Trophoblast cell (in vitro differentiated cells and primary cell): ENCODE results near the gene PIAS4.

Source experiments
- DNase-seq, 2 donors: peaks; one replicate each; pipeline ENCODE4 v3.0.0-alpha.2; 2016
- H2AFZ ChIP-seq: 2 replicates; pipeline ENCODE4 v1.6.1; 2013; ENCODE audit warnings: low read length, moderate library complexity, mild to moderate bottlenecking; ENCODE audit not compliant: insufficient read depth, poor library complexity
- H2AK5ac ChIP-seq: 2 replicates; pipeline ENCODE4 v1.6.1; 2013; ENCODE audit warnings: mild to moderate bottlenecking, low read length
- H2BK120ac ChIP-seq: 2 replicates; pipeline ENCODE4 v1.6.1; 2013; ENCODE audit warnings: low read length, mild to moderate bottlenecking, moderate library complexity; ENCODE audit not compliant: insufficient read depth, poor library complexity
- H2BK12ac ChIP-seq: 2 replicates; pipeline ENCODE4 v1.6.1; 2013; ENCODE audit warnings: mild to moderate bottlenecking, low read length, moderate library complexity
- H2BK5ac ChIP-seq: 2 replicates; pipeline ENCODE4 v1.6.1; 2013; ENCODE audit warnings: low read length, low read depth, moderate library complexity, mild to moderate bottlenecking; ENCODE audit not compliant: poor library complexity
- H3K14ac ChIP-seq: 2 replicates; pipeline ENCODE4 v1.6.1; 2013; ENCODE audit warnings: mild to moderate bottlenecking, low read length
- H3K18ac ChIP-seq: 2 replicates; pipeline ENCODE4 v1.6.1; 2013; ENCODE audit warnings: mild to moderate bottlenecking, low read length
- H3K23ac ChIP-seq: 2 replicates; pipeline ENCODE4 v1.6.1; 2013; ENCODE audit warnings: low read length
- H3K27ac ChIP-seq: 2 replicates; pipeline ENCODE4 v1.5.1; 2013; ENCODE audit warnings: low read depth, mild to moderate bottlenecking, inconsistent platforms, low read length, moderate library complexity
- H3K27me3 ChIP-seq: 2 replicates; pipeline ENCODE4 v1.6.1; 2013; ENCODE audit warnings: inconsistent platforms, mild to moderate bottlenecking, low read length, moderate library complexity; ENCODE audit not compliant: insufficient read depth
- H3K36me3 ChIP-seq, 2 experiments: 1 replicate in 1 of 2; 2 replicates in 1 of 2; pipeline ENCODE4 v1.6.1; 2013; ENCODE audit warnings: low read length in 2 of 2, mild to moderate bottlenecking in 2 of 2, moderate library complexity in 1 of 2; ENCODE audit not compliant: insufficient read depth in 2 of 2, control insufficient read depth in 1 of 2
- H3K4ac ChIP-seq: 2 replicates; pipeline ENCODE4 v1.6.1; 2013; ENCODE audit warnings: low read depth, mild to moderate bottlenecking, low read length, moderate library complexity
- H3K4me1 ChIP-seq, 2 experiments: 1 replicate in 1 of 2; 2 replicates in 1 of 2; pipeline ENCODE4 v1.6.1; 2013; ENCODE audit warnings: low read length in 2 of 2, mild to moderate bottlenecking in 2 of 2, moderate library complexity in 1 of 2; ENCODE audit not compliant: insufficient read depth in 2 of 2, control insufficient read depth in 1 of 2
- H3K4me2 ChIP-seq: 2 replicates; pipeline ENCODE4 v1.6.1; 2013; ENCODE audit warnings: inconsistent platforms, mild to moderate bottlenecking, low read length, moderate library complexity
- H3K4me3 ChIP-seq: 2 replicates; pipeline ENCODE4 v1.5.1; 2013; ENCODE audit warnings: mild to moderate bottlenecking, low read depth, low read length, inconsistent platforms
- H3K79me1 ChIP-seq: one replicate; pipeline ENCODE4 v1.6.1; 2013; ENCODE audit warnings: low read length
- H3K79me2 ChIP-seq: 2 replicates; pipeline ENCODE4 v1.6.1; 2013; ENCODE audit warnings: low read length, mild to moderate bottlenecking; ENCODE audit not compliant: control insufficient read depth, insufficient read depth, poor library complexity
- H3K9ac ChIP-seq: 2 replicates; pipeline ENCODE4 v1.6.1; 2013; ENCODE audit warnings: mild to moderate bottlenecking, low read length
- H3K9me3 ChIP-seq: 2 replicates; pipeline ENCODE4 v1.6.1; 2013; ENCODE audit warnings: low read depth, mild to moderate bottlenecking, control low read depth, inconsistent platforms, low read length; ENCODE audit not compliant: insufficient read depth
- H4K12ac ChIP-seq: 2 replicates; pipeline ENCODE4 v1.6.1; 2013; ENCODE audit warnings: low read depth, mild to moderate bottlenecking, low read length, moderate library complexity
- H4K8ac ChIP-seq: 2 replicates; pipeline ENCODE4 v1.6.1; 2013; ENCODE audit warnings: low read depth, mild to moderate bottlenecking, low read length, moderate library complexity
- H4K91ac ChIP-seq: one replicate; pipeline ENCODE4 v1.6.1; 2013; ENCODE audit warnings: low read depth, mild to moderate bottlenecking, low read length, moderate library complexity
- WGBS: extraction: QIAGEN DNeasy Blood & Tissue Kit; methylation state at CpG from one replicate; pipeline ENCODE4 v1.1.7; 2013; ENCODE audit warnings: missing lambda C conversion rate; ENCODE audit not compliant: insufficient read length, insufficient coverage; ENCODE audit errors: extremely low coverage; 5-methylcytosine and 5-hydroxymethylcytosine counted together

The PIAS4 gene

GRCh38 chr19:4025317-4025716, 17.8 kb downstream of the PIAS4 start:
- Histone ChIP-seq H3K36me3 (peaks cover 48 to 50% of the 10 kb centered on the region in 2 experiments), H2BK120ac (no peak overlapping the region), H3K79me2 (no peaks in the 10 kb centered on the region), H3K14ac (no peak overlapping the region), H2BK5ac (no peak overlapping the region), H3K18ac (no peak overlapping the region), H4K91ac (no peak overlapping the region), H3K9ac (no peak overlapping the region), H2AFZ (no peak overlapping the region), H3K27ac (no peak overlapping the region), H3K4me2 (no peak overlapping the region), H4K8ac (no peak overlapping the region), H3K27me3 (no peaks in the 10 kb centered on the region), H3K4ac (no peak overlapping the region), H3K9me3 (peaks cover 5% of the 10 kb centered on the region), H2BK12ac (no peak overlapping the region), H3K4me1 (peaks cover 2 to 10% of the 10 kb centered on the region in 2 experiments), H3K4me3 (no peak overlapping the region), H3K23ac (no peak overlapping the region), H2AK5ac (no peak overlapping the region), H4K12ac (no peak overlapping the region), H3K79me1 (no peaks in the 10 kb centered on the region)
- WGBS = no CpG with 5 or more reads among the region's 11 CpGs
- no peak for DNase-seq

GRCh38 chr19:4027146-4027545, 19.6 kb downstream of the PIAS4 start:
- no peak overlapping the region for H3K4ac ChIP-seq
- H2AFZ ChIP-seq = no peak overlapping the region
- no peak overlapping the region for H4K91ac ChIP-seq
- H3K4me3 ChIP-seq = no peak overlapping the region
- H2AK5ac ChIP-seq = no peak overlapping the region
- H2BK120ac ChIP-seq = no peak overlapping the region
- no peaks in the 10 kb centered on the region for H3K79me1 ChIP-seq
- H4K12ac ChIP-seq = no peak overlapping the region
- no peak overlapping the region for H4K8ac ChIP-seq
- H3K4me1 ChIP-seq = peaks cover 2 to 10% of the 10 kb centered on the region in 2 experiments
- H3K79me2 ChIP-seq = no peaks in the 10 kb centered on the region
- DNase-seq = no peak
- no peaks in the 10 kb centered on the region for H3K27me3 ChIP-seq
- no peak overlapping the region for H2BK5ac ChIP-seq
- H3K36me3 ChIP-seq = peaks cover 65% of the 10 kb centered on the region in 2 experiments
- no peak overlapping the region for H3K4me2 ChIP-seq
- H2BK12ac ChIP-seq = no peak overlapping the region
- no peak overlapping the region for H3K23ac ChIP-seq
- H3K18ac ChIP-seq = no peak overlapping the region
- H3K9ac ChIP-seq = no peak overlapping the region
- no peak overlapping the region for H3K14ac ChIP-seq
- H3K9me3 ChIP-seq = peaks cover 7% of the 10 kb centered on the region
- H3K27ac ChIP-seq = no peak overlapping the region
- WGBS = no CpG with 5 or more reads among the region's 16 CpGs

- H3K36me3 ChIP-seq = peaks cover 77 to 79% of the 10 kb centered on the region in 2 experiments
- H2BK120ac ChIP-seq = no peak overlapping the region
- no peak overlapping the region for H4K91ac ChIP-seq
- no peak overlapping the region for H4K12ac ChIP-seq
- H2BK12ac ChIP-seq = no peak overlapping the region
- no peak for DNase-seq
- no peaks in the 10 kb centered on the region for H3K27me3 ChIP-seq
- no peaks in the 10 kb centered on the region for H3K79me2 ChIP-seq
- no peak overlapping the region for H2AK5ac ChIP-seq
- no peak overlapping the region for H3K9ac ChIP-seq
- peaks cover 7% of the 10 kb centered on the region for H3K9me3 ChIP-seq
- H2AFZ ChIP-seq = no peak overlapping the region
- no CpG with 5 or more reads among the region's 48 CpGs for WGBS
- no peak overlapping the region for H3K4me2 ChIP-seq
- no peak overlapping the region for H4K8ac ChIP-seq
- no peak overlapping the region for H3K4me3 ChIP-seq
- no peak overlapping the region for H3K18ac ChIP-seq
- no peak overlapping the region for H3K27ac ChIP-seq
- H3K23ac ChIP-seq = no peak overlapping the region
- H3K14ac ChIP-seq = no peak overlapping the region
- H3K79me1 ChIP-seq = no peaks in the 10 kb centered on the region
- H2BK5ac ChIP-seq = no peak overlapping the region
- no peak overlapping the region for H3K4ac ChIP-seq
- peaks cover 0 to 5% of the 10 kb centered on the region in 2 experiments for H3K4me1 ChIP-seq
Measured at GRCh38 chr19:4028334-4029246, 21.1 kb downstream of the PIAS4 start.

GRCh38 chr19:4029247-4029614, 21.7 kb downstream of the PIAS4 start:
- Histone ChIP-seq H3K4ac (no peak overlapping the region), H4K91ac (no peak overlapping the region), H2BK5ac (no peak overlapping the region), H3K27ac (no peak overlapping the region), H3K36me3 (peaks cover 77 to 79% of the 10 kb centered on the region in 2 experiments), H3K4me2 (no peak overlapping the region), H2AK5ac (no peak overlapping the region), H3K4me1 (peaks cover 0 to under 1% of the 10 kb centered on the region in 2 experiments), H4K8ac (no peak overlapping the region), H3K14ac (no peak overlapping the region), H3K79me1 (no peaks in the 10 kb centered on the region), H3K9me3 (peaks cover 6% of the 10 kb centered on the region), H2AFZ (no peak overlapping the region), H3K9ac (no peak overlapping the region), H3K18ac (no peak overlapping the region), H3K23ac (no peak overlapping the region), H2BK12ac (no peak overlapping the region), H3K4me3 (no peak overlapping the region), H4K12ac (no peak overlapping the region), H3K79me2 (no peaks in the 10 kb centered on the region), H3K27me3 (no peaks in the 10 kb centered on the region), H2BK120ac (no peak overlapping the region)
- WGBS = no CpG with 5 or more reads among the region's 18 CpGs
- DNase-seq = no peak
